A673 (cell line): ENCODE data around the gene EPB41L4A.

Experiments
- CTCF ChIP-seq: fragments of 300-800, 200-600 bp; sonication (generic); conservative IDR thresholded peaks from 2 replicates; pipeline ENCODE4 v1.5.1; 2017; ENCODE audit warnings: low read depth, mild to moderate bottlenecking, antibody characterized with exemption, low read length, moderate library complexity, mixed read lengths
- EZH2 ChIP-seq: fragments of 200-600 bp; sonication (generic); IDR thresholded peaks from 2 replicates; pipeline ENCODE4 v1.6.1; 2017; ENCODE audit warnings: borderline replicate concordance, low read depth, mild to moderate bottlenecking, mixed read lengths, antibody characterized with exemption, low read length; ENCODE audit not compliant: poor library complexity, severe bottlenecking

- TF ChIP-seq CTCF, result no peak
- TF ChIP-seq EZH2, result no peak
These were observed 257.7 kb downstream of the EPB41L4A start for GRCh38 chr5:112161392-112161748.
